ENCODE measurements around the gene STXBP6.

STXBP6 gene

GRCh38 chr14:24960816-24961215 is 89.1 kb downstream of the STXBP6 start:
- H3K4me1 ChIP-seq (ENCODE audit: insufficient read depth, poor library complexity, severe bottlenecking), result no peaks in the 10 kb centered on the region
- H3K4me3 ChIP-seq (ENCODE audit: severe bottlenecking), result no peak overlapping the region
- H3K36me3 ChIP-seq (ENCODE audit: low read depth), result no peaks in the 10 kb centered on the region
- H3K27me3 ChIP-seq (ENCODE audit: insufficient read depth, poor library complexity, severe bottlenecking), result no peaks in the 10 kb centered on the region
- DNase-seq (ENCODE audit: low spot score) (no peak), ATAC-seq (ENCODE audit: low read depth) (no peak)
- no peak overlapping the region for H3K27ac ChIP-seq (ENCODE audit: poor library complexity, severe bottlenecking)
- TF ChIP-seq, protein P1, sequence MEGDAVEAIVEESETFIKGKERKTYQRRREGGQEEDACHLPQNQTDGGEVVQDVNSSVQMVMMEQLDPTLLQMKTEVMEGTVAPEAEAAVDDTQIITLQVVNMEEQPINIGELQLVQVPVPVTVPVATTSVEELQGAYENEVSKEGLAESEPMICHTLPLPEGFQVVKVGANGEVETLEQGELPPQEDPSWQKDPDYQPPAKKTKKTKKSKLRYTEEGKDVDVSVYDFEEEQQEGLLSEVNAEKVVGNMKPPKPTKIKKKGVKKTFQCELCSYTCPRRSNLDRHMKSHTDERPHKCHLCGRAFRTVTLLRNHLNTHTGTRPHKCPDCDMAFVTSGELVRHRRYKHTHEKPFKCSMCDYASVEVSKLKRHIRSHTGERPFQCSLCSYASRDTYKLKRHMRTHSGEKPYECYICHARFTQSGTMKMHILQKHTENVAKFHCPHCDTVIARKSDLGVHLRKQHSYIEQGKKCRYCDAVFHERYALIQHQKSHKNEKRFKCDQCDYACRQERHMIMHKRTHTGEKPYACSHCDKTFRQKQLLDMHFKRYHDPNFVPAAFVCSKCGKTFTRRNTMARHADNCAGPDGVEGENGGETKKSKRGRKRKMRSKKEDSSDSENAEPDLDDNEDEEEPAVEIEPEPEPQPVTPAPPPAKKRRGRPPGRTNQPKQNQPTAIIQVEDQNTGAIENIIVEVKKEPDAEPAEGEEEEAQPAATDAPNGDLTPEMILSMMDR (IDR thresholded peaks at IDR 0.05; ENCODE audit: poor library complexity, severe bottlenecking), result no peak
- H3K9me3 ChIP-seq (ENCODE audit: severe bottlenecking), result no peaks in the 10 kb centered on the region

GRCh38 chr14:24959791-24960331 is 90.1 kb downstream of the STXBP6 start:
- no peak overlapping the region for H3K4me3 ChIP-seq (ENCODE audit: severe bottlenecking)
- no peaks in the 10 kb centered on the region for H3K9me3 ChIP-seq (ENCODE audit: severe bottlenecking)
- ATAC-seq (ENCODE audit: low read depth) (no peak), DNase-seq (ENCODE audit: low spot score) (no peak)
- no peaks in the 10 kb centered on the region for H3K27me3 ChIP-seq (ENCODE audit: insufficient read depth, poor library complexity, severe bottlenecking)
- TF ChIP-seq, protein P1 (IDR thresholded peaks at IDR 0.05; ENCODE audit: poor library complexity, severe bottlenecking), result no peak
- no peaks in the 10 kb centered on the region for H3K4me1 ChIP-seq (ENCODE audit: insufficient read depth, poor library complexity, severe bottlenecking)
- H3K36me3 ChIP-seq (ENCODE audit: low read depth), result no peaks in the 10 kb centered on the region
- no peak overlapping the region for H3K27ac ChIP-seq (ENCODE audit: poor library complexity, severe bottlenecking)

DNA sequence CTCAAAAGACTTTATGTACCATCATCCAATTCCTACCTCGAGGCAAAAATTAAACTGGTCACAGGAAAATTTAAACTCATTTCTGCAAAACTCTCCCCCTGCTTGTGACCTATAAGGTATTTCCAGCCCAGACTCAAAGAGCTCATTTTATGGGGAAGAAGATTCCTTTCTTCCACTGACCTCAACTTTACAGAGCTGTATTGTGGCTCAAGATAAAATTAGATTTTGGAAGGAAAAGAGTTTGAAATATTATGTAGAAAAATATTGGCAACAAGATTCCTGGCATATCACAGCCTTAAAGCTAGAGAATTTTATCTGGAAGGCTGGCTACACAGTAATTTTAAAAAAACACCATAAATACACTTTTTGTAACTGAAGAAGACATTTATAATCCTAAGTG is 91.7 kb downstream of the STXBP6 start:
- no peak overlapping the region for H3K27ac ChIP-seq (ENCODE audit: poor library complexity, severe bottlenecking)
- no peaks in the 10 kb centered on the region for H3K36me3 ChIP-seq (ENCODE audit: low read depth)
- TF ChIP-seq, protein P1 (IDR thresholded peaks at IDR 0.05; ENCODE audit: poor library complexity, severe bottlenecking), result no peak
- H3K4me1 ChIP-seq (ENCODE audit: insufficient read depth, poor library complexity, severe bottlenecking), result no peaks in the 10 kb centered on the region
- no peak overlapping the region for H3K4me3 ChIP-seq (ENCODE audit: severe bottlenecking)
- ATAC-seq (ENCODE audit: low read depth), result no peak
- DNase-seq (ENCODE audit: low spot score), result no peak
- no peaks in the 10 kb centered on the region for H3K27me3 ChIP-seq (ENCODE audit: insufficient read depth, poor library complexity, severe bottlenecking)
- no peaks in the 10 kb centered on the region for H3K9me3 ChIP-seq (ENCODE audit: severe bottlenecking)

GRCh38 chr14:24957814-24958213 is 92.1 kb downstream of the STXBP6 start:
- Histone ChIP-seq H3K36me3 (ENCODE audit: low read depth) (no peaks in the 10 kb centered on the region), H3K27ac (ENCODE audit: poor library complexity, severe bottlenecking) (no peak overlapping the region), H3K9me3 (ENCODE audit: severe bottlenecking) (no peaks in the 10 kb centered on the region), H3K27me3 (ENCODE audit: insufficient read depth, poor library complexity, severe bottlenecking) (no peaks in the 10 kb centered on the region), H3K4me1 (ENCODE audit: insufficient read depth, poor library complexity, severe bottlenecking) (no peaks in the 10 kb centered on the region), H3K4me3 (ENCODE audit: severe bottlenecking) (no peak overlapping the region)
- no peak for DNase-seq (ENCODE audit: low spot score)
- TF ChIP-seq, protein P1 (IDR thresholded peaks at IDR 0.05; ENCODE audit: poor library complexity, severe bottlenecking), result no peak
- no peak for ATAC-seq (ENCODE audit: low read depth)

DNA sequence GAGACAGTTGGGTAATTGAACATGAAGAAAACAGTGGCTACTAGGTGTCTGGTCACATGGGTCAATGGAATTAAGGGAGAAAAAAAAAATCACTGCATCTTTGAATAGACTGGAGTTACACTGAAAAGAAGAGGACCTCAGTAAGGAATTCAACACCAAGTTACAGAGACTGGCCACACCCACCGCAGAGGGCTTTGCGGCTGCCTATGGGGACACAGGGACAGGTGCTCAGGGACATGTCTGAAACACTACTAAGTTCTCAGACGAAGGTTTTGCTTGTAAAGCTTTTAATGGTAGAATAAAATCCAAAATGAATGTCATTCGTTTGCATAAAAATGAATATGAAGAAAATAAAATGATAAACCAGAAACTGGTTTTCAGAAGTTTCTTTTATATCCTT is 93.8 kb downstream of the STXBP6 start:
- Histone ChIP-seq H3K4me1 (ENCODE audit: insufficient read depth, poor library complexity, severe bottlenecking) (no peaks in the 10 kb centered on the region), H3K4me3 (ENCODE audit: severe bottlenecking) (no peak overlapping the region), H3K27ac (ENCODE audit: poor library complexity, severe bottlenecking) (no peak overlapping the region), H3K36me3 (ENCODE audit: low read depth) (no peaks in the 10 kb centered on the region), H3K27me3 (ENCODE audit: insufficient read depth, poor library complexity, severe bottlenecking) (peaks cover 3% of the 10 kb centered on the region), H3K9me3 (ENCODE audit: severe bottlenecking) (no peaks in the 10 kb centered on the region)
- TF ChIP-seq, protein P1 (IDR thresholded peaks at IDR 0.05; ENCODE audit: poor library complexity, severe bottlenecking), result no peak
- no peak for ATAC-seq (ENCODE audit: low read depth)
- no peak for DNase-seq (ENCODE audit: low spot score)
